ENCODE data around the gene DHCR7. TPM values are rescaled to one million over a fixed set of nuclear protein-coding genes. Genes with fewer than 3 reads are reported as not detected.

The DHCR7 gene
- total RNA-seq, 2 experiments from 2014 or later, result 29.5 to 30.1 TPM

DNA sequence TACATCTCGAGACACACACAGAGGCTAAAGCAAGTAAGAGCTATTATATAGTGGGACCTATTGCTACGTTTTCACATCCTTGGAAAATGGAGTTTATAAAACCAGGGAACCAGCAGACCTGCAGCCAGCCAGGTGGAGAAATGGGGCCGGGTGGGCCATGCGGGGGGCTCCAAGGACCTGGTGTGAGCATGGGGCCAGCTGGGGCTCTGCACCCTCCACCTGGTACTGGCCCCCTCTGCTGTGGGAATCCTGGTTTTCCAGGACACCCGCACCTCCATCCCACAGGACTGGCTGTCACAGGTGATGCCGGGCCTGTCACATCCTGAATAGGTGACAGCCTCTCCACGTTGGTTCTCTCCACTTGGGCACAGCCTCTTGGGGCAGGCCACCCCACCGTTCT lies 11.3 kb downstream of the DHCR7 start:
- Mint-ChIP-seq H3K27me3 (no peaks in the 10 kb centered on the region), H3K36me3 (ENCODE audit: low read depth) (peaks cover 14% of the 10 kb centered on the region), H3K27ac (no peak overlapping the region), H3K4me1 (no peaks in the 10 kb centered on the region), H3K9me3 (no peaks in the 10 kb centered on the region), H3K4me3 (no peak overlapping the region)
- ChIA-PET CTCF (interaction anchor here (1.1 kb wide), 1 partner anchor 12 kb away, joined by 3 read pairs; the partner anchor contains the start of gene DHCR7), POLR2A (no interaction called here)
- DNase-seq, result no peak

DNA sequence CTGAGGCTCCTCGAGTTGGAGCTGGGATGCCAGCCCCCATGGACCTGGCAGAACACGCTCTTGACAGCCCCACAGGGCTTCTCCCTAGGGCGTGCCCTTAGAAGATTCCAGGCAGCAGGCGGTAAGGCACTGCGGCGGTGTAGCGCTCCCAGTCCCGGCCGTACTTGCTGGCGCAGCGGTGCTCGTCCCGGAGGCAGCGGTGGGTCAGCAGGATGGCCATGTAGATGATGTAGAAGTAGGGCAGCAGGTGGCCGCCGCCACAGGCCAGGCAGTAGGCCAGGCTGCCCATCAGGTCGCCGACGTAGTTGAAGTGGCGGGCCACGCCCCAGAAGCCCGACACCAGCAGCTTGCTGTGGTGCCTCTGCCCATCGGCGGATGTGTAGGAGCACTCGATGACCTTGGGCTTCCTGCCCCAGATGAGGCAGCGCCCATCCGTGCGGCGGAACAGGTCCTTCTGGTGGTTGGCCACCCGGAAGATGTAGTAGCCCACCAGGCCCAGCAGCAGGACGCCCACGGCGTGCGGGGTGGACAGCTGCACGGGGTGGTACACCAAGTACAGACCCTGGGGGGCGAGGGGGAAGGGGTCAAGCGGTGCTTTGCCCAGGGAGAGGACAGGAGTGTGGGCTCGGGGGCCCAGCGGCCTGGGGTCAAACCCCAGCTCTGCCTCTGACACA lies 12.8 kb downstream of the DHCR7 start:
- Mint-ChIP-seq H3K4me3 (no peak overlapping the region), H3K27me3 (no peaks in the 10 kb centered on the region), H3K9me3 (no peaks in the 10 kb centered on the region), H3K36me3 (ENCODE audit: low read depth) (peaks cover 14% of the 10 kb centered on the region), H3K4me1 (no peaks in the 10 kb centered on the region), H3K27ac (no peak overlapping the region)
- POLR2A ChIA-PET, result no interaction called here
- no peak for DNase-seq
- CTCF ChIA-PET, result no interaction called here

DNA sequence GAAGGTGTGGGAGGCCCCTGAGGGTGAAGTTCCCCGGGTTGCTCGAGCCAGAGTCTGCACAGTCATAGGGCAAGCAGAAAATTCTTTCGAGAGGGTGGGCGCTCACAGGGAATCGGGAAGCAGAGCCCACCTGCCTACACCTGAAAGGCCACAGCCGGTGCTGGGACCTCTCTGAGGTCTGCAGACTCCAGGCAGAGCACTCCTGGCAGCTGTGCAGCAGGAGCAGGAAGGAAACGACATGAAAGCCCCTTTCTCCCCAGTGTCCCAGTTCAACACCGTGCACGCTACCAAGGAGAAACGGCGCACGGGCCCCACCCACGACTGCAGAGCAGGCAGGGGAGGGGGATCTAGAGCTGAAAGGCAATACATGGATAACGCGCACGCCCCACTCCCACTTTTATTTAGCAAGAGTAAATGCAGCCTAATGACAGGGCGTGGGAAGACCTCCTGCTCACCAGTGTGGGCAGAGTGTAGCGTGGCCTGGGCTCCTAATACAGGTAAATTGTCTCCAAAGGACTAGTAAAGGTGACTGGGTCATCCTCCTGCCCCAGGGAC lies 13.5 kb downstream of the DHCR7 start:
- DNase-seq, result no peak
- Mint-ChIP-seq H3K27me3 (no peaks in the 10 kb centered on the region), H3K9me3 (no peaks in the 10 kb centered on the region), H3K27ac (no peak overlapping the region), H3K36me3 (ENCODE audit: low read depth) (peaks cover 10% of the 10 kb centered on the region), H3K4me1 (no peaks in the 10 kb centered on the region), H3K4me3 (no peak overlapping the region)
- ChIA-PET CTCF (no interaction called here), POLR2A (no interaction called here)

DNA sequence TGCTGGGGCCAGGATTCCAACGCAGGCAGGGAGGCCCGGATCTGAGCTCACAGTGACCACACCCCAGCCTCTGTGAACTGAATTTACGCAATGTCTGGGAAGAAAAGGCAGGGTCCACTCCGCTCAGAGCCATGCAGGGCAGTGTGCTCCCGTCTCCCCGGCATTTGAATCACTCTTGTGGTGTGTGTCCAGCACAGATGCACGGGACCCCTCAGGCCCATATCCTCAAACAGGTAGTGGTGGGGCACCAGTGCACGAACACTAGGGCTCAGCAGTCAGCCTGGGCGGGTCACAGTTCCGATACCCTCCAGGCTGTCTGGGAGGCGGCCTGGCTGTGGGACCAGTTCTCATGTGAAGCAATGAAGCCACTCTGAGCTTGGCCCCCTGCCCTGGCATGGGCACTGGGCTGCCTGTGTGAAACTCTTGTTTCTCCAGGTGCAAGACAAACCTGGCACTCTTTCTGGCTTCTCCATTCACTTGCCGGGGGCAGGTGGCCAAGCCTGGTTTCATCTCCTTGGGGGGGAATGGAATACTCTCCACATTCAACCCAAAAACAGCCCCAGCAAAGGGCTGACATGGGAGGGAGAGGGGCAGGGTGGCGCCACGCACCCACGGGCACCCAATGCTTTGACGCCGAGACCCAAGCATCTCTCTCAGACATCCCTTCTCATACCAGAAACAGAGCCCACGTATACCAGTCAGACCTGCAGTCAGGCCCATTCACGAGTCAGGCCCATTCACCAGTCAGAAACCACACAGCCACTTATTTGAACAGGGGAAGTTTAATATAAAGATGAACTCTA lies 14.3 kb downstream of the DHCR7 start:
- no peak overlapping the region for H3K4me3 Mint-ChIP-seq
- no peak overlapping the region for H3K27ac Mint-ChIP-seq
- CTCF ChIA-PET, result interaction anchor here (0.8 kb wide), 1 partner anchor 19 kb away, joined by 4 read pairs; the partner anchor contains the start of gene NADSYN1
- no peak for DNase-seq
- H3K27me3 Mint-ChIP-seq, result no peaks in the 10 kb centered on the region
- peaks cover 3% of the 10 kb centered on the region for H3K4me1 Mint-ChIP-seq
- POLR2A ChIA-PET, result no interaction called here
- H3K9me3 Mint-ChIP-seq, result no peaks in the 10 kb centered on the region
- H3K36me3 Mint-ChIP-seq (ENCODE audit: low read depth), result peaks cover 8% of the 10 kb centered on the region

DNA sequence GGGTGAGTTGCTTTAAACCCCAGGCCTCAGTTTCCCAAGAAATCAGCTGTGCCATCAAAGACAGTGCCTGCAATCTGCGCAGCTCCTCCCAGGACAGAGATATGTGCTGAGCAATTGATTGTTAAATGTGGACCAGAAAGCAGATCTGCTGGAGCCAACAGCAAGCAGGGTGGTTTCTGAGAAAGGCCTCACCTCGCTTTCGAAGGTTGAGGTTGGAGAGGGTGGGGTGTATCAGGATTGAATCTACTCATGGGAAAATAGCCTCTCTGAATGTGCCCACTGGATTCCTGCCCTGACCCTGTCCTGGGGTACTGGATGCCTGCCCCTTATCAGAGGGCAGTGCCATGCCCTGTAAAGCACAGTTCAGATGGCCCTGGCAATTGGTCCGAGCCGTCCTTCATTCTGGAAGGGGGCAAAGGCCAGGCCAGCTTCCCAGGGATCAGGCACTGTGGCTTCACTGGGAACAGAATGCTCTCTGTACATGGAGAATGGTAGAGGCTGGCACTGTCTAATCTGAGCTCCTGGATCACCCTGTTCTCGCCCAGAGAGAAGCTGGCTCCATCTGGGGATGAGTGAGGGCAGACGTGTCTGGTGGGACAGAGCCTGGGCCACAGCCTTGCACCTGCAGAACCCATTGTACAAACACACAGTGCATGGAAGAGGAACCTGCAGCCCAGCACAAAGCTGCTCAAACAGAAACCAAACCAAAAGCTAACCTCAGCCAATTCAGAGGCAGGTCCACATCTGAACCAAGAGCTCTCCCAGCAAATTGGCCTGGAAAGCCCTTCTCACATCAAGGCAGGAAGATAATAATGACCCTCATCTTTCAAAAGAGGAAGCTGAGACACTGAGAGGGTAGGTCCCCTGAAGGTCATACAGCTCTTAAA lies 15.2 kb downstream of the DHCR7 start:
- Mint-ChIP-seq H3K4me3 (no peak overlapping the region), H3K36me3 (ENCODE audit: low read depth) (peaks cover 8% of the 10 kb centered on the region), H3K4me1 (peaks cover 3% of the 10 kb centered on the region), H3K27ac (peak overlapping the region; percentile 31), H3K9me3 (no peaks in the 10 kb centered on the region), H3K27me3 (no peaks in the 10 kb centered on the region)
- POLR2A ChIA-PET, result no interaction called here
- CTCF ChIA-PET, result interaction anchor here (0.8 kb wide), 1 partner anchor 20 kb away, joined by 4 read pairs; the partner anchor contains the start of gene NADSYN1
- no peak for DNase-seq

DNA sequence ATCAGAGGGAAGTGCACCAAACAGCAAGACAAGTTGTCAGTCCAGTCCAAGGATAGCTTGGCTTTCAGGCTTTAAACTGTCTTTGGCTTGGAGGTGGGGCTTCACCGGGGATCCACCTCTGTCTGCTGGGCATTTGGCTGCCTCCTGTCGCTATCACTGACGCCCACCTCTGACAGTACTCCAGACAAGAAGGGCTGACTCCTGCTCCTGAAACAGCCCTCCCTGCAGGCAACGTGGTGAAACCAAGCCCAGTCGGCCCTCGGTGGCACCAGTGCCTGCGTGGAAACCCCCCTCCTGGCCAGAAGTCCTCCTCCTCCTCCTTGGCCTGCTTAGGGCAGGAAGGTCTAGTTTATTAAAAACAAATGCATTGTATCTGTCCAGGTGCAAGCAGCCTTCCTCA lies 16.9 kb downstream of the DHCR7 start:
- H3K4me1 Mint-ChIP-seq, result peaks cover 3% of the 10 kb centered on the region
- POLR2A ChIA-PET, result no interaction called here
- CTCF ChIA-PET, result no interaction called here
- H3K27ac Mint-ChIP-seq, result no peak overlapping the region
- no peaks in the 10 kb centered on the region for H3K9me3 Mint-ChIP-seq
- no peaks in the 10 kb centered on the region for H3K27me3 Mint-ChIP-seq
- H3K36me3 Mint-ChIP-seq (ENCODE audit: low read depth), result peaks cover 8% of the 10 kb centered on the region
- no peak overlapping the region for H3K4me3 Mint-ChIP-seq
- DNase-seq, result no peak

DNA sequence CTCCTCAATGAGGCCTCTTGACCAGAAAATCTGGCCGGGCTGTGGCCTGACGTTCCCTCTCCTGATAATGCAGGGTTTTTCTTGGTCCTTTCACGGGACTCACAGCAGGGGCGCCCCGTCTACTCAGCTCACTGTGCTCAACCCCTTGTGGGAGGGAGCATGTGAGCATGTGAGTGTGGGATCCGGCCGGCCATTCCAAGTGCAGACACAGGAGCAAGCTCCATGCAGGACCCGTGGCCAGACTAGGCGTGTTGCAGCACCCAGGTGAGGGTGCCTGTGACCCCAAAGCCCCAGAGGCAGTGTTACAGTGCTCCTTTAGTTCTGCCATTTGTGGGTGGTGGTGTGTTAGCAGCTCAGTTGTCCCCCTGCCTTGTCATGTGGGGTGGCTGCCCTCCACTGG lies 18.0 kb downstream of the DHCR7 start:
- CTCF ChIA-PET, result interaction anchor here (1.1 kb wide), 1 partner anchor 112 kb away, joined by 3 read pairs; no protein-coding TSS in a partner anchor

DNA sequence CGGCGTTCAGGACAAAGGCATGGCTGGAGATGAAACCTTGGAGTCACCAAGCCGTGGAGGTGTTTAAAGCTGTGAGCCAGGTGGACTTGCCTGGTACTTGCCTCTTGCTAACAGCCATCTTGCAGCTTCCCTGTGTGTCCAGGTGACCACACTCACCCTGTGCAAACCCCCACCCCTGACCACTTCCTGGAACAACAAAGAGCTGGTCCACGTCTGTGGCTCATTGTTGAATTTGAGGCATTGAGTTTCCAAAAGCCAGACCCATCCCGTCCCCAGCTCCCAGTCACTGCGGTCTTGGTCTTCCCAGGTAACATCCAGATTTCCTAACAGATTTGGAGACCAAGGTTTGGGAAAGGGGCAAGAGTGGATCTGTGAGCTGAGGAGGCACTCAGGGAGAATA lies 18.5 kb downstream of the DHCR7 start:
- Mint-ChIP-seq H3K4me3 (no peak overlapping the region), H3K36me3 (ENCODE audit: low read depth) (peaks cover under 1% of the 10 kb centered on the region), H3K27me3 (no peaks in the 10 kb centered on the region), H3K4me1 (peaks cover 3% of the 10 kb centered on the region), H3K9me3 (no peaks in the 10 kb centered on the region), H3K27ac (no peak overlapping the region)
- CTCF ChIA-PET, result interaction anchor here (1.1 kb wide), 1 partner anchor 113 kb away, joined by 3 read pairs; no protein-coding TSS in a partner anchor
- POLR2A ChIA-PET, result no interaction called here
- no peak for DNase-seq

More for the DNA sequence above, 18.0 kb downstream of the DHCR7 start:
- H3K4me3 Mint-ChIP-seq, result no peak overlapping the region
- H3K27ac Mint-ChIP-seq, result no peak overlapping the region
- peaks cover 5% of the 10 kb centered on the region for H3K36me3 Mint-ChIP-seq (ENCODE audit: low read depth)
- H3K9me3 Mint-ChIP-seq, result no peaks in the 10 kb centered on the region
- H3K4me1 Mint-ChIP-seq, result peaks cover 3% of the 10 kb centered on the region
- POLR2A ChIA-PET, result no interaction called here
- H3K27me3 Mint-ChIP-seq, result no peaks in the 10 kb centered on the region
- DNase-seq, result no peak

DNA sequence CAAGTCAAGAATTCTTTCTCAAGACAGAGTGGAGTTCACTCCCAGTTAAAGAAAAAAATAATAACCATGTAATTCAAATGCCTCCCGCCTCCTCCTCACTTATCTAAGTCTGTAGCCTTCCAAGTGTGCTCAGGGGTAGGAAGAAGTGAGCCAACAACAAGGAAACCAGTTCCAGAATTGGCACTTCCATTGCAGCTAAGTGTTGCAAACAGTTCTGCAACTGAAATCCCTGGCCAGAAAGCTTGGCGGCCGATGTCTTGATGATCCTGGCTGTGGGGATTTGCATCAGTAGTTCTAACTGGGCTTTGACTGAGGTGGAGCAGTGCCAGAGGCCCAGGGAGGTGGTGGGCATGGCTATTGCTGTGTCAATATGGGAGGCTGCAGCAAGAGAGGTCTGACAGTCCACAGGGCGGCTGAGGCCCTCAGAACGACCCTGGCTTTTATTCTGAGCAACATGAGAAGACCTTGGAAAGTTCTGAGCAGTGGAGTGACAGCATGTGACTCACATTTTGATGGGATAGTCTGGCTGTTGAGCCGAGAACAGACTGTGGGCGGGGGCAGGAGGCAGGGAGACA lies 19.2 kb downstream of the DHCR7 start:
- Mint-ChIP-seq H3K4me3 (no peak overlapping the region), H3K36me3 (ENCODE audit: low read depth) (no peaks in the 10 kb centered on the region), H3K4me1 (peaks cover 3% of the 10 kb centered on the region), H3K9me3 (no peaks in the 10 kb centered on the region), H3K27me3 (no peaks in the 10 kb centered on the region), H3K27ac (no peak overlapping the region)
- POLR2A ChIA-PET, result no interaction called here
- CTCF ChIA-PET, result interaction anchor here (1.1 kb wide), 1 partner anchor 113 kb away, joined by 3 read pairs; no protein-coding TSS in a partner anchor
- no peak for DNase-seq

DNA sequence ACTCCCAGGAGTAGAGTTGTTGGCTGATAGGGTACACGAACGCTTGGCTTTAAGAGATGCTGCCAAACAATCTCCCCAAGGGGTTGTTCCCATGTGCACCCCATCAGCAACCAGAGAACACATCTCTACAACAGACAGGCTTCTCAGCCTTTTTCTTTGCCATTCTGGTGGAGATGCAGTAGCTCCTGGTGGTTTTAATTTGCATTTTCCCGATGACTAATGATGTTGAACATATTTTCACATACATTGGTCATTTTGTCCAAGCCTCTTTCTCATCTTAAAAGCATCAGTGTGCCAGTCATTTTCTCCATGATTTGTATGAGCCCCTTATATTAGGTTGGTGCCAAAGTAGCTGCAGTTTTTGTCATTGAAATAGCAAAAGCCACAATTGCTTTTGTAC lies 21.8 kb downstream of the DHCR7 start:
- CTCF ChIA-PET, result no interaction called here
- no peak overlapping the region for H3K27ac Mint-ChIP-seq
- no peaks in the 10 kb centered on the region for H3K36me3 Mint-ChIP-seq (ENCODE audit: low read depth)
- H3K9me3 Mint-ChIP-seq, result no peaks in the 10 kb centered on the region
- peaks cover 3% of the 10 kb centered on the region for H3K4me1 Mint-ChIP-seq
- no peaks in the 10 kb centered on the region for H3K27me3 Mint-ChIP-seq
- no peak for DNase-seq
- no peak overlapping the region for H3K4me3 Mint-ChIP-seq
- POLR2A ChIA-PET, result no interaction called here

DNA sequence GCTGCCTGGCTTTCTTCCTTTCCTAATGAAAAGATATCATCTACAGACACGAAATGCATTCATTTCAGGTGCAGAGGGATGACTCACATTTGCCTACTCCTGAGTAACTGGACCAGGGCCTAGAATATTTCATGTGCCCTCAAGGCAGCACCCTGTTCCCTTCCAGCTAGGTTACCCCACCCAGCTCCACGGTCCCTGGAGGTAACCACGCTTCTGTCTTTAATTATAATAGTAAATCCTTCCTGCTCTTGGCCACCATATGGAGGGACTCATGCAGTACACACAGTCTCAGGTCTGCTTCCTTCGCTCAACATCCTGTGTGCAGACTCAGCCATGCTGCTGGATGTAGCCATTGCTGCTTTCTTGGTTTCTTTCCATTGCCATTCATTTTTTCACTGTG lies 22.3 kb downstream of the DHCR7 start:
- no peak overlapping the region for H3K27ac Mint-ChIP-seq
- DNase-seq, result no peak
- POLR2A ChIA-PET, result no interaction called here
- H3K36me3 Mint-ChIP-seq (ENCODE audit: low read depth), result no peaks in the 10 kb centered on the region
- no peaks in the 10 kb centered on the region for H3K27me3 Mint-ChIP-seq
- peaks cover 3% of the 10 kb centered on the region for H3K4me1 Mint-ChIP-seq
- CTCF ChIA-PET, result no interaction called here
- no peak overlapping the region for H3K4me3 Mint-ChIP-seq
- H3K9me3 Mint-ChIP-seq, result no peaks in the 10 kb centered on the region

DNA sequence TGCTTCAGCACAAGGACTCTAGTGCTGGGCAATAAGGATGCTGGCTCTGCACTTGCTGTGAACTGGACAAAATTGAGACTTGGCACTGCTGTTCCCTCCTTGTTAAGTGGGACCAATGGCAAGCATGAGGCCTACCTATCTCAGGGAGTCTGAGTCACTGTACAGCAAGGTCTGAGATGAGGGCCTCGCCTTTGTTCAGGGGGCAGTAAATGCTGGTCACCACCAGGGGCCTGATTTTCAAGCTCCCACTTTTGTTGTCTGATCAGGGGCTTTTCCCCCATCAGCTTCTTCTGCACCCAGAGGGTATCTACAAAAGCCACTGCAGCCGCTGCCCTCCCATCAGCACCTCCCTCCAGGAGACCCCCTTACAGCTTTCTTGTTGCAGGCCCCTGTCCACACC lies 22.8 kb downstream of the DHCR7 start:
- CTCF ChIA-PET, result no interaction called here
- Mint-ChIP-seq H3K27ac (no peak overlapping the region), H3K4me3 (no peak overlapping the region), H3K27me3 (no peaks in the 10 kb centered on the region), H3K4me1 (peaks cover 3% of the 10 kb centered on the region), H3K36me3 (ENCODE audit: low read depth) (no peaks in the 10 kb centered on the region), H3K9me3 (no peaks in the 10 kb centered on the region)
- POLR2A ChIA-PET, result no interaction called here
- no peak for DNase-seq

Data from activated CD4-positive, alpha-beta T cell treated with anti-CD3 and anti-CD28 coated beads, Interleukin-2, amount 10 ng/mL, durations not matched to agents 7 days and 5 days (primary cell).